A673 (cell line): Measurements from ENCODE around the gene FBXL13.
"Not testable (repeated sequence)": the region's sequence is repeated elsewhere in the genome, so short reads cannot be mapped to it uniquely, and the experiment has no call there.

Source experiments
- CTCF ChIP-seq: fragments of 300-800, 200-600 bp; sonication (generic); conservative IDR thresholded peaks from 2 replicates; pipeline ENCODE4 v1.5.1; 2017; ENCODE audit warnings: low read depth, mild to moderate bottlenecking, antibody characterized with exemption, low read length, moderate library complexity, mixed read lengths
- EZH2 ChIP-seq: fragments of 200-600 bp; sonication (generic); IDR thresholded peaks from 2 replicates; pipeline ENCODE4 v1.6.1; 2017; ENCODE audit warnings: borderline replicate concordance, low read depth, mild to moderate bottlenecking, mixed read lengths, antibody characterized with exemption, low read length; ENCODE audit not compliant: poor library complexity, severe bottlenecking

- TF ChIP-seq CTCF, EZH2: not testable (repeated sequence)
Measured at GRCh38 chr7:102795987-102796595, 278.5 kb downstream of the FBXL13 start.
